K562 (cell line): ENCODE results near the gene PKD2. TPM values are rescaled to one million over a fixed set of nuclear protein-coding genes. Genes with fewer than 3 reads are reported as not detected.

Experiments
- ATAC-seq: fragments of 200-7000 bp; cut with Tn5 transposase; 3 replicates; pipeline ENCODE4 v1.9.1; 2020; ENCODE audit warnings: moderate library complexity
- BruUV-seq: library from RNA; stranded (reverse); fragments of 400-500 nt; replicated peaks from 2 replicates; lab custom pipeline; 2021; lab: Mats Ljungman, UMichigan
- CTCF ChIA-PET: fragments of 300-600 bp; formaldehyde crosslinking; extraction: SDS; loops from one replicate; lab custom pipeline; 2021; ENCODE audit warnings: low intra/inter-chr PET ratio; lab: Yijun Ruan, JAX
- POLR2A ChIA-PET: fragments of 300-600, 350-650 bp; sonication (Branson Sonifier 250); formaldehyde crosslinking; extraction: SDS; loops from one replicate; lab custom pipeline; 2021; ENCODE audit warnings: antibody characterized with exemption, inconsistent platforms; lab: Yijun Ruan, JAX
- DNase-seq, 4 experiments: peaks; one replicate each; pipeline versions ENCODE4 v3.0.0 to v3.0.0-alpha.2; 2011 to 2018; ENCODE audit warnings: low spot score in 3 of 4, mixed read lengths in 3 of 4; ENCODE audit errors: extremely low read depth in 1 of 4
- FAIRE-seq: peaks from 2 replicates; lab custom pipeline; 2011; peaks lifted over from hg19 to GRCh38; lab: Jason Lieb, UNC
- H2AFZ ChIP-seq: 2 replicates; pipeline ENCODE4 v1.6.0; 2011; ENCODE audit warnings: low read depth, low read length, control low read depth, inconsistent platforms
- H3K27ac ChIP-seq: fragments of 200-600 bp; 3 replicates; pipeline ENCODE4 v1.8.0; 2011; ENCODE audit warnings: low read depth, mild to moderate bottlenecking, control low read depth, inconsistent platforms, low read length, moderate library complexity, mixed read lengths; ENCODE audit errors: extremely low read depth
- H3K27me3 ChIP-seq, 2 experiments: fragments of 300-600 bp in 1 of 2; 2 replicates in 1 of 2; 3 replicates in 1 of 2; pipeline versions ENCODE4 v1.6.0 to v1.8.0; 2011; ENCODE audit warnings: inconsistent platforms in 2 of 2, low read length in 2 of 2, mild to moderate bottlenecking in 1 of 2, mixed read lengths in 1 of 2, moderate library complexity in 1 of 2; ENCODE audit not compliant: control insufficient read depth in 2 of 2, insufficient read depth in 2 of 2
- H3K36me3 ChIP-seq: fragments of 300-600 bp; 3 replicates; pipeline ENCODE4 v1.8.0; 2011; ENCODE audit warnings: mild to moderate bottlenecking, low read length, inconsistent platforms; ENCODE audit not compliant: control insufficient read depth, insufficient read depth
- H3K4me1 ChIP-seq, 2 experiments: fragments of 200-600 bp in 1 of 2; replicated peaks in 1 of 2; 2 replicates in 1 of 2; 3 replicates in 1 of 2; pipeline versions ENCODE4 v1.5.1 to v1.8.0; 2011; ENCODE audit warnings: inconsistent platforms in 2 of 2, low read length in 2 of 2, mild to moderate bottlenecking in 1 of 2, mixed read lengths in 1 of 2, moderate library complexity in 1 of 2; ENCODE audit not compliant: control insufficient read depth in 2 of 2, insufficient read depth in 2 of 2
- H3K4me2 ChIP-seq: 2 replicates; pipeline ENCODE4 v1.6.1; 2011; ENCODE audit warnings: low read length, control low read depth, inconsistent platforms, mixed read lengths; ENCODE audit not compliant: insufficient read depth
- H3K4me3 ChIP-seq: fragments of 200-600 bp; sonication (generic), shearing (Covaris generic); 2 replicates; pipeline ENCODE4 v1.5.1; 2016; ENCODE audit warnings: control low read depth, inconsistent platforms
- H3K79me2 ChIP-seq: fragments of 200-600 bp; 3 replicates; pipeline ENCODE4 v1.8.0; 2011; ENCODE audit warnings: low read length, inconsistent platforms; ENCODE audit not compliant: control insufficient read depth, insufficient read depth
- H3K9ac ChIP-seq, 2 experiments: 2 replicates each; pipeline versions ENCODE4 v1.6.0 to v1.6.1; 2011; ENCODE audit warnings: low read depth in 2 of 2, low read length in 2 of 2, control low read depth in 1 of 2, inconsistent platforms in 1 of 2, mild to moderate bottlenecking in 1 of 2, mixed read lengths in 1 of 2; ENCODE audit not compliant: insufficient read depth in 1 of 2
- H3K9me1 ChIP-seq: one replicate; pipeline ENCODE4 v1.6.0; 2011; ENCODE audit warnings: inconsistent platforms, mild to moderate bottlenecking, low read length, moderate library complexity; ENCODE audit not compliant: control insufficient read depth, insufficient read depth
- H3K9me3 ChIP-seq: replicated peaks from 2 replicates; pipeline ENCODE4 v1.5.1; 2011; ENCODE audit warnings: low read depth, low read length, inconsistent platforms; ENCODE audit not compliant: control insufficient read depth, insufficient read depth
- H4K20me1 ChIP-seq: replicated peaks from 2 replicates; pipeline ENCODE4 v1.6.1; 2011; ENCODE audit warnings: low read length, inconsistent platforms, mixed read lengths; ENCODE audit not compliant: control insufficient read depth, insufficient read depth
- CBX5 ChIP-seq: IDR thresholded peaks from 2 replicates; pipeline ENCODE4 v1.6.1; 2014; ENCODE audit warnings: low read depth, borderline replicate concordance
- CBX8 ChIP-seq: fragments of 200-600 bp; sonication (generic); IDR thresholded peaks from 2 replicates; pipeline ENCODE4 v1.6.1; 2012; ENCODE audit warnings: borderline replicate concordance, mixed run types, low read depth, mild to moderate bottlenecking, moderate library complexity, mixed read lengths, low read length, control low read depth, inconsistent platforms; ENCODE audit not compliant: poor library complexity, severe bottlenecking; ENCODE audit errors: extremely low read depth
- DNMT1 ChIP-seq: fragments of 450-650 bp; IDR thresholded peaks from 2 replicates; pipeline ENCODE4 v1.6.1; 2016; ENCODE audit warnings: antibody characterized with exemption, mild to moderate bottlenecking
- EZH2 ChIP-seq: IDR thresholded peaks from 2 replicates; pipeline ENCODE4 v1.6.1; 2012; ENCODE audit warnings: low read depth, mild to moderate bottlenecking, inconsistent platforms, low read length, borderline replicate concordance
- HOXB6 ChIP-seq: fragments of 250-450 bp; sonication (Bioruptor Pico); IDR thresholded peaks from 2 replicates; pipeline ENCODE4 v1.5.1; 2022; ENCODE audit warnings: mild to moderate bottlenecking, borderline replicate concordance
- ILK ChIP-seq: fragments of 450-650 bp; IDR thresholded peaks from 2 replicates; pipeline ENCODE4 v1.6.1; 2016; ENCODE audit warnings: missing genetic modification characterization, low read depth, mild to moderate bottlenecking, missing compliant biosample characterization, moderate library complexity, borderline replicate concordance
- SUPT5H ChIP-seq: fragments of 450-650 bp; IDR thresholded peaks from 2 replicates; pipeline ENCODE4 v1.6.1; 2016
- ZEB2 ChIP-seq: fragments of 450-650 bp; IDR thresholded peaks from 2 replicates; pipeline ENCODE4 v1.6.1; 2016
- ZKSCAN1 ChIP-seq: fragments of 150-350 bp; IDR thresholded peaks from 2 replicates; pipeline ENCODE4 v1.6.1; 2016; ENCODE audit warnings: low read depth, low read length
- ZNF134 ChIP-seq: fragments of 250-450 bp; sonication (Bioruptor Pico); conservative IDR thresholded peaks from 2 replicates; pipeline ENCODE4 v1.4.0; 2020
- ZNF263 ChIP-seq: sonication (generic); formaldehyde crosslinking; IDR thresholded peaks from 2 replicates; pipeline ENCODE4 v1.8.0; 2022; ENCODE audit warnings: mild to moderate bottlenecking, missing genetic modification reagents, borderline replicate concordance
- WGBS: fragments of 100-300 bp; shearing (Covaris generic); methylation state at CpG from one replicate; pipeline ENCODE4 v1.1.6; 2016; ENCODE audit warnings: low coverage, mixed read lengths; ENCODE audit not compliant: insufficient coverage; ENCODE audit errors: missing lambda C conversion rate; 5-methylcytosine and 5-hydroxymethylcytosine counted together
- in situ Hi-C: fragments of 300-500 bp; cut with MboI; formaldehyde crosslinking; loops from 4 replicates; pipeline ENCODE4 v1.15.0; 2018; ENCODE audit warnings: inconsistent platforms, mixed read lengths
- intact Hi-C: fragments of 100-400 bp; cut with micrococcal nuclease; formaldehyde crosslinking; loops from 2 replicates; pipeline ENCODE4 v1.14.2; 2022
- polyA plus RNA-seq, 8 experiments: library from polyadenylated mRNA; depleted of rRNA in 4 of 8; stranded (reverse) in 5 of 8; unstranded in 3 of 8; fragments of >200 nt; fragmentation: Nextera tagmentation in 2 of 8; fragmentation: Illumina TruSeq in 1 of 8; extraction: Ambion mirVana in 2 of 8; extraction: Trizol in 1 of 8; gene quantifications; 2 replicates each; pipeline versions ENCODE4 v1.2.1 to v1.2.3, GENCODE V29; 2011 to 2014; ENCODE audit warnings: inconsistent platforms in 1 of 8, missing spikeins in 1 of 8
- total RNA-seq, 7 experiments: library from RNA; depleted of rRNA in 6 of 7; stranded (reverse); fragments of >200 nt in 6 of 7; fragmentation: Illumina TruSeq in 2 of 7; extraction: Trizol in 2 of 7; gene quantifications; 2 replicates each; pipeline versions ENCODE4 v1.2.1 to v1.2.3, GENCODE V29; 2011 to 2021; ENCODE audit warnings: low replicate concordance in 1 of 7
- TF ChIP-seq, protein P1 (sequence below): fragments of 250-450 bp; sonication (Bioruptor Pico); IDR thresholded peaks from 2 replicates; pipeline ENCODE4 v1.4.0; 2020
- TF ChIP-seq, protein P2 (sequence below): fragments of 450-650 bp; IDR thresholded peaks from 2 replicates; pipeline ENCODE4 v1.6.1; 2016; ENCODE audit warnings: antibody characterized with exemption

PKD2 gene
- total and polyA plus RNA-seq, 9 of the 15 experiments (the other 6 are each of a cell fraction or from before 2014, with no cell fraction given), result 0.11 to 1.2 (median 0.47) TPM

DNA sequence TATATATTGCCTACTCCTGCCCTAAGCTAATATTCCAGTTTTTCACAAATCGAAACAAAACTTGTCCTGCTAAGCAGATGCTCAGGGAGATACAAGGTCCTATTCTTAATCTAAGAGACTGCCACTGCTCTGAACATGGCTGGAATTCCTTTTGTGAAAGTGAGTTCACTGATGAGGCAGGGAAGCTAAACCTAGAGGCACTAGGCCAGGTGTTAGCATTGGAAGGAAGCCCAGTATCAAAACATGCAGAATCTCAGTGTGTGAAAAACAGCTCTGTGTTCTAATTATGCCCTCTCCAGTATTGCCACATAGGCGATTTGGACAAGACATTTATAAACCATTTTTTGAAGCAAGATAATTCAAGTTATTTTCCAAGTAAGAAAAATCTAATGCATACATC lies 103.4 kb downstream of the PKD2 start:
- TF ChIP-seq ILK (tag) (no peak), ZNF263 (CRISPR knock-in tag) (no peak), CBX8 (no peak), ZKSCAN1 (no peak), ZNF134 (no peak), HOXB6 (CRISPR knock-in tag) (no peak), SUPT5H (no peak), ZEB2 (no peak), CBX5 (no peak), EZH2 (no peak), DNMT1 (no peak)
- TF ChIP-seq, protein P1, sequence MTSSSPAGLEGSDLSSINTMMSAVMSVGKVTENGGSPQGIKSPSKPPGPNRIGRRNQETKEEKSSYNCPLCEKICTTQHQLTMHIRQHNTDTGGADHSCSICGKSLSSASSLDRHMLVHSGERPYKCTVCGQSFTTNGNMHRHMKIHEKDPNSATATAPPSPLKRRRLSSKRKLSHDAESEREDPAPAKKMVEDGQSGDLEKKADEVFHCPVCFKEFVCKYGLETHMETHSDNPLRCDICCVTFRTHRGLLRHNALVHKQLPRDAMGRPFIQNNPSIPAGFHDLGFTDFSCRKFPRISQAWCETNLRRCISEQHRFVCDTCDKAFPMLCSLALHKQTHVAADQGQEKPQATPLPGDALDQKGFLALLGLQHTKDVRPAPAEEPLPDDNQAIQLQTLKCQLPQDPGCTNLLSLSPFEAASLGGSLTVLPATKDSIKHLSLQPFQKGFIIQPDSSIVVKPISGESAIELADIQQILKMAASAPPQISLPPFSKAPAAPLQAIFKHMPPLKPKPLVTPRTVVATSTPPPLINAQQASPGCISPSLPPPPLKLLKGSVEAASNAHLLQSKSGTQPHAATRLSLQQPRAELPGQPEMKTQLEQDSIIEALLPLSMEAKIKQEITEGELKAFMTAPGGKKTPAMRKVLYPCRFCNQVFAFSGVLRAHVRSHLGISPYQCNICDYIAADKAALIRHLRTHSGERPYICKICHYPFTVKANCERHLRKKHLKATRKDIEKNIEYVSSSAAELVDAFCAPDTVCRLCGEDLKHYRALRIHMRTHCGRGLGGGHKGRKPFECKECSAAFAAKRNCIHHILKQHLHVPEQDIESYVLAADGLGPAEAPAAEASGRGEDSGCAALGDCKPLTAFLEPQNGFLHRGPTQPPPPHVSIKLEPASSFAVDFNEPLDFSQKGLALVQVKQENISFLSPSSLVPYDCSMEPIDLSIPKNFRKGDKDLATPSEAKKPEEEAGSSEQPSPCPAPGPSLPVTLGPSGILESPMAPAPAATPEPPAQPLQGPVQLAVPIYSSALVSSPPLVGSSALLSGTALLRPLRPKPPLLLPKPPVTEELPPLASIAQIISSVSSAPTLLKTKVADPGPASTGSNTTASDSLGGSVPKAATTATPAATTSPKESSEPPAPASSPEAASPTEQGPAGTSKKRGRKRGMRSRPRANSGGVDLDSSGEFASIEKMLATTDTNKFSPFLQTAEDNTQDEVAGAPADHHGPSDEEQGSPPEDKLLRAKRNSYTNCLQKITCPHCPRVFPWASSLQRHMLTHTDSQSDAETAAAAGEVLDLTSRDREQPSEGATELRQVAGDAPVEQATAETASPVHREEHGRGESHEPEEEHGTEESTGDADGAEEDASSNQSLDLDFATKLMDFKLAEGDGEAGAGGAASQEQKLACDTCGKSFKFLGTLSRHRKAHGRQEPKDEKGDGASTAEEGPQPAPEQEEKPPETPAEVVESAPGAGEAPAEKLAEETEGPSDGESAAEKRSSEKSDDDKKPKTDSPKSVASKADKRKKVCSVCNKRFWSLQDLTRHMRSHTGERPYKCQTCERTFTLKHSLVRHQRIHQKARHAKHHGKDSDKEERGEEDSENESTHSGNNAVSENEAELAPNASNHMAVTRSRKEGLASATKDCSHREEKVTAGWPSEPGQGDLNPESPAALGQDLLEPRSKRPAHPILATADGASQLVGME (CRISPR knock-in tag), result no peak
- TF ChIP-seq, protein P2, sequence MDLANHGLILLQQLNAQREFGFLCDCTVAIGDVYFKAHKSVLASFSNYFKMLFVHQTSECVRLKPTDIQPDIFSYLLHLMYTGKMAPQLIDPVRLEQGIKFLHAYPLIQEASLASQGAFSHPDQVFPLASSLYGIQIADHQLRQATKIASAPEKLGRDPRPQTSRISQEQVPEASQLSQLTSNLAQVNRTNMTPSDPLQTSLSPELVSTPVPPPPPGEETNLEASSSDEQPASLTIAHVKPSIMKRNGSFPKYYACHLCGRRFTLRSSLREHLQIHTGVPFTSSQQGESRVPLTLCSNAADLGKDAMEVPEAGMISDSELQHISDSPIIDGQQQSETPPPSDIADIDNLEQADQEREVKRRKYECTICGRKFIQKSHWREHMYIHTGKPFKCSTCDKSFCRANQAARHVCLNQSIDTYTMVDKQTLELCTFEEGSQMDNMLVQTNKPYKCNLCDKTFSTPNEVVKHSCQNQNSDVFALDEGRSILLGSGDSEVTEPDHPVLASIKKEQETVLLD, result no peak
- DNase-seq, result no peak
- no peak overlapping the region for H3K9ac ChIP-seq
- no peak for ATAC-seq
- no TSS peak for BruUV-seq
- no peak for FAIRE-seq
- intact Hi-C loops, result no loop called here
- 0% methylated on average over 2 of the region's 2 CpGs for WGBS
- no peaks in the 10 kb centered on the region for H3K36me3 ChIP-seq
- H3K9me3 ChIP-seq, result no peaks in the 10 kb centered on the region
- ChIA-PET POLR2A (no interaction called here), CTCF (interaction anchor here (0.6 kb wide), 1 partner anchor 568 kb away, joined by 4 read pairs; no protein-coding TSS in a partner anchor)
- H3K27me3 ChIP-seq, result no peaks in the 10 kb centered on the region; a peak in 1 of 5 replicates
- H4K20me1 ChIP-seq, result no peaks in the 10 kb centered on the region
- H3K79me2 ChIP-seq, result no peaks in the 10 kb centered on the region
- in situ Hi-C loops, result no loop called here
- no peaks in the 10 kb centered on the region for H3K4me1 ChIP-seq
- no peak overlapping the region for H3K27ac ChIP-seq
- H3K4me2 ChIP-seq, result no peak overlapping the region
- H2AFZ ChIP-seq, result no peak overlapping the region
- no peak overlapping the region for H3K4me3 ChIP-seq
- H3K9me1 ChIP-seq, result no peaks in the 10 kb centered on the region
